ENCODE results near the gene KIAA1217.

KIAA1217 gene

GRCh38 chr10:24384954-24385353 is 176.0 kb downstream of the KIAA1217 start:
- ChIA-PET POLR2A (no interaction called here), CTCF (interaction anchor here (0.6 kb wide), 2 partner anchors 22 to 141 kb away, joined by 3 to 5 read pairs; no protein-coding TSS in a partner anchor)

GRCh38 chr10:24385776-24386175 is 176.8 kb downstream of the KIAA1217 start:
- Histone ChIP-seq H3K4me3 (ENCODE audit: low read depth, low read length) (no peak overlapping the region), H3K9me3 (ENCODE audit: control insufficient read depth, insufficient read depth, low read depth, low read length) (no peaks in the 10 kb centered on the region), H3K27ac (ENCODE audit: extremely low read depth, low read depth, low read length) (no peak overlapping the region), H3K4me1 (ENCODE audit: control insufficient read depth, insufficient read depth, low read length) (peaks cover 4% of the 10 kb centered on the region), H3K36me3 (ENCODE audit: control insufficient read depth in 2 of 2, insufficient read depth in 1 of 2, low read length in 2 of 2) (no peaks in the 10 kb centered on the region)
- CTCF ChIA-PET: interaction anchor here (0.6 kb wide), 1 partner anchor 22 kb away, joined by 5 read pairs; no protein-coding TSS in a partner anchor
- POLR2A ChIA-PET: no interaction called here
- TF ChIP-seq PBX3 (CRISPR knock-in tag; IDR thresholded peaks at IDR 0.05) (no peak), ZNF214 (tag by site-specific recombination; IDR thresholded peaks at IDR 0.05; ENCODE audit: borderline replicate concordance) (no peak)

More at GRCh38 chr10:24384954-24385353, 176.0 kb downstream of the KIAA1217 start:
- H3K27ac ChIP-seq (ENCODE audit: extremely low read depth, low read depth, low read length): no peak overlapping the region
- TF ChIP-seq ZBTB10 (tag by site-specific recombination; IDR thresholded peaks at IDR 0.05) (no peak), ZXDB (tag by site-specific recombination; IDR thresholded peaks at IDR 0.05) (no peak), TSHZ1 (tag by site-specific recombination; IDR thresholded peaks at IDR 0.05; ENCODE audit: borderline replicate concordance) (no peak), YY2 (tag by site-specific recombination; IDR thresholded peaks at IDR 0.05) (no peak), ZNF335 (tag by site-specific recombination; conservative IDR thresholded peaks at IDR 0.05) (no peak), ZNF549 (tag by site-specific recombination; IDR thresholded peaks at IDR 0.05) (no peak), ZSCAN16 (tag by site-specific recombination; IDR thresholded peaks at IDR 0.05) (no peak)
- H3K4me3 ChIP-seq (ENCODE audit: low read depth, low read length): no peak overlapping the region
- H3K4me1 ChIP-seq (ENCODE audit: control insufficient read depth, insufficient read depth, low read length): peaks cover 4% of the 10 kb centered on the region
- H3K36me3 ChIP-seq (ENCODE audit: control insufficient read depth in 2 of 2, insufficient read depth in 1 of 2, low read length in 2 of 2): no peaks in the 10 kb centered on the region
- H3K9me3 ChIP-seq (ENCODE audit: control insufficient read depth, insufficient read depth, low read depth, low read length): no peaks in the 10 kb centered on the region

- POLR2A ChIA-PET: no interaction called here
- TF ChIP-seq ZNF623 (tag by site-specific recombination; IDR thresholded peaks at IDR 0.05): no peak
- TF ChIP-seq KLF7 (tag by site-specific recombination; IDR thresholded peaks at IDR 0.05; ENCODE audit: borderline replicate concordance): no peak
- no peak for TF ChIP-seq PBX3 (CRISPR knock-in tag; IDR thresholded peaks at IDR 0.05)
- no peak for TF ChIP-seq ZNF670 (tag by site-specific recombination; IDR thresholded peaks at IDR 0.05; ENCODE audit: low read depth)
- no peak for TF ChIP-seq MEIS1 (CRISPR knock-in tag; IDR thresholded peaks at IDR 0.05; ENCODE audit: borderline replicate concordance)
- TF ChIP-seq TSHZ1 (tag by site-specific recombination; IDR thresholded peaks at IDR 0.05; ENCODE audit: borderline replicate concordance): no peak
- no peak for TF ChIP-seq ZNF747 (tag by site-specific recombination; IDR thresholded peaks at IDR 0.05)
- no peak for TF ChIP-seq ZNF175 (tag by site-specific recombination; IDR thresholded peaks at IDR 0.05)
- TF ChIP-seq SETDB1 (IDR thresholded peaks at IDR 0.05; ENCODE audit: insufficient read length, low read length): no peak
- no peak for TF ChIP-seq ZNF23 (tag by site-specific recombination; IDR thresholded peaks at IDR 0.05; ENCODE audit: borderline replicate concordance)
- no peak for TF ChIP-seq ZNF112 (tag by site-specific recombination; IDR thresholded peaks at IDR 0.05)
Measured at GRCh38 chr10:24390146-24390700, 181.3 kb downstream of the KIAA1217 start.

More at GRCh38 chr10:24390146-24390700, 181.3 kb downstream of the KIAA1217 start:
- no peaks in the 10 kb centered on the region for H3K9me3 ChIP-seq (ENCODE audit: control insufficient read depth, insufficient read depth, low read depth, low read length)
- H3K4me1 ChIP-seq (ENCODE audit: control insufficient read depth, insufficient read depth, low read length): no peaks in the 10 kb centered on the region
- H3K36me3 ChIP-seq (ENCODE audit: control insufficient read depth in 2 of 2, insufficient read depth in 1 of 2, low read length in 2 of 2): no peaks in the 10 kb centered on the region
- CTCF ChIA-PET: interaction anchor here (0.7 kb wide), 1 partner anchor 28 kb away, joined by 3 read pairs; no protein-coding TSS in a partner anchor
- no peak overlapping the region for H3K27ac ChIP-seq (ENCODE audit: extremely low read depth, low read depth, low read length)
- H3K4me3 ChIP-seq (ENCODE audit: low read depth, low read length): no peak overlapping the region
